Astrocyte (in vitro differentiated cells and primary cell): Measurements from ENCODE around the gene CCDC60.

Experiments used
- CTCF ChIP-seq: IDR thresholded peaks from 2 replicates; pipeline ENCODE4 v1.5.1; 2011; ENCODE audit warnings: low read depth, mild to moderate bottlenecking, inconsistent platforms, low read length, moderate library complexity; ENCODE audit not compliant: insufficient read depth
- EZH2 ChIP-seq: IDR thresholded peaks from 2 replicates; pipeline ENCODE4 v1.6.1; 2012; ENCODE audit warnings: mild to moderate bottlenecking, low read length, inconsistent platforms; ENCODE audit not compliant: insufficient read depth

- TF ChIP-seq EZH2 (no peak), CTCF (no peak)
Measured at GRCh38 chr12:119311878-119312277, 22.7 kb upstream of the CCDC60 start.
